ENCODE measurements around the gene NASP. TPM values are rescaled to one million over a fixed set of nuclear protein-coding genes. Genes with fewer than 3 reads are reported as not detected.

Gene NASP
- total RNA-seq, 2 donors from 2014 or later, result 214 to 241 TPM

Other genes starting within 250 kb of the NASP start
- 10 to 100 TPM; 23.9 to 34.4 TPM for gene TOE1, start 243.9 kb upstream of the NASP start, total RNA-seq
- gene MUTYH, start 243.6 kb upstream of the NASP start, total RNA-seq, result 10 to 100 TPM; 51.9 to 67.9 TPM
- 1 to 10 TPM; 5.9 to 8.8 TPM for gene TESK2, start 92.9 kb upstream of the NASP start, total RNA-seq
- gene CCDC163, start 84.0 kb upstream of the NASP start, total RNA-seq, result 10 to 100 TPM; 15.2 to 15.5 TPM
- 1 to 10 TPM; 3.4 to 4.7 TPM for gene MMACHC, start 83.7 kb upstream of the NASP start, total RNA-seq
- 100 to 1,000 TPM; 128 to 146 TPM for gene PRDX1, start 62.2 kb upstream of the NASP start, total RNA-seq
- 100 to 1,000 TPM; 155 to 178 TPM for gene AKR1A1, start 33.2 kb upstream of the NASP start, total RNA-seq
- gene CCDC17, start 40.0 kb downstream of the NASP start, total RNA-seq, result 1 to 10 TPM; 5.2 to 5.9 TPM
- 100 to 1,000 TPM; 140 to 146 TPM for gene GPBP1L1, start 102.5 kb downstream of the NASP start, total RNA-seq
- gene TMEM69, start 104.1 kb downstream of the NASP start, total RNA-seq, result 10 to 100 TPM; 28.3 to 30.3 TPM
- gene IPP, start 166.6 kb downstream of the NASP start, total RNA-seq, result 10 to 100 TPM; 19.1 to 20.3 TPM
- 10 to 100 TPM; 20.7 to 21.0 TPM for gene MAST2, start 219.6 kb downstream of the NASP start, total RNA-seq